8988T (cell line): ENCODE measurements around the gene NUMB.
A peak's percentile ranks its signal among the peaks of the same experiment; 100 is the strongest.

ENCODE experiments used
- DNase-seq: peaks from one replicate; pipeline ENCODE4 v3.0.0; 2011

Gene NUMB

DNA sequence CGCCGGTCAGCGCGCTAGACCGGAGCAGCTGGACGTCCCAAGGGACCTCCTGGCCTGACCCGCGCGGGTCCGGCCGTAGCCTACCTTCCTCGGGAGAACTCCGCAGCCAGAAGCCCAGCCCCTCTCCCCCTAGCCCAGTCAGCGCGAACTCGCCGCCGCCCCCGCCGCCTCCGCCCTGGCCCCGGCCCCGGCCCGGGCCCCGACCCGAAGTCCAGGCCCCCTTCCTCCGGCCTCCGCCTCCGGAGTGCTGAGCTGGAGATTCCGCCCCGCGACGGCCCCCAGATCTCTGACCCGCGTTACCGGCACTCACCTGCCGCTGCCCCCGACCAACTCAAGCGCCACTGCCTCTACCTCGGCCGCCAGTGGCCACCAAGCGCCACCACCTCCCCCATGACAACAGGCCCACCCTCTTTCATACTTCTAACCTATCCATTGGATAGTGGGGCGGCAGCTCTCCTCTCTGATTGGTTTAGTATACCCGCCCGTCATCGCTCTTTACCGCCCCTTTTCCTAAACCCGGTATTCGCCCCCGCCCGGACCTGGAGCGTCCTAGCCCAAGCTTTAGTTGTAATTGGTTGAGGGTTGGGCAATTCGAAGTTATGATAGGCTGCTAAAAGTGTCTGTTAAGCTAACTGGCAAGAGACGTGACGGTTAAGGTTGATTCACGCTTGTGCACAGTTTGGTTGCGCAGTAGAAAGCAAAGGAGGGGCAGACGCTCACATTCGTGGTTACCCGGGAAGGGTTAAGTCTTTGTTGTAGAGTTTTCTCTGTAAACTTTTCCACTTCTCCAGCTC lies at the start of gene NUMB:
Gene NUMB, minus strand, starts transcription at position 364 of the 794 bp plus-strand sequence. CDS start 102,795 bp downstream, outside the sequence.
- DNase-seq, result peak; percentile 86

- no peak for DNase-seq
These were observed 45.3 kb upstream of the NUMB start for GRCh38 chr14:73503648-73504047.

DNA sequence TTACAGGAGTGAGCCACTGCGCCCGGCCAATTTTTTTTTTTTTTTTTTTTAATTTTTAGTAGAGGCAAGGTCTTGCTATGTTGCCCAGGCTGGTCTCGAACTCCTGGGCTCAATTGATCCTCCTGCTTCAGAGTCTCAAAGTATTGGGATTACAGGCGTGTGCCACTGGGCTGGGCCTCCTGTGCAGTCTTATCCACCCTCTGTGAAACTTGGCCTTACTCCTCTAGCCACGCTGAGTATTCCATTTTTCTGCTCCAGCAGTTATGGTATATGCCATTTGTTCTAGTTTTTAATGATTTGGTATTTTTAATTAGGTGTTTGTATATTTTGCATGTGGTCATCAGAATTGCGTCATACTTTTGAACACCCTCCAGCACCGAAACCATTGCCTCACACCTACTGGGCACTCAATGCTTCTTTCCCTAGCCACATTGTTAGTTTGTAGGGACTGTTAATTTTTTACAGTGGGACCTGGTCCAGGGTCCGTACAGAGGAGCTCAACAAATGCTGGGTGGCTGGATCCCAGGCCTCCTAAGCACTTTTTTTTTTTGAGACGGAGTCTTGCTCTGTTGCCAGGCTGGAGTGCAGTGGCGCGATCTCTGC lies 43.8 kb upstream of the NUMB start:
- no peak for DNase-seq

- DNase-seq, result no peak
These were observed 42.0 kb upstream of the NUMB start for GRCh38 chr14:73500360-73500759.

- no peak for DNase-seq
These were observed 36.2 kb upstream of the NUMB start for GRCh38 chr14:73494593-73494992.

GRCh38 chr14:73492670-73493069 lies 34.3 kb upstream of the NUMB start:
- no peak for DNase-seq

- no peak for DNase-seq
These were observed 33.8 kb upstream of the NUMB start for GRCh38 chr14:73492043-73492552.

DNA sequence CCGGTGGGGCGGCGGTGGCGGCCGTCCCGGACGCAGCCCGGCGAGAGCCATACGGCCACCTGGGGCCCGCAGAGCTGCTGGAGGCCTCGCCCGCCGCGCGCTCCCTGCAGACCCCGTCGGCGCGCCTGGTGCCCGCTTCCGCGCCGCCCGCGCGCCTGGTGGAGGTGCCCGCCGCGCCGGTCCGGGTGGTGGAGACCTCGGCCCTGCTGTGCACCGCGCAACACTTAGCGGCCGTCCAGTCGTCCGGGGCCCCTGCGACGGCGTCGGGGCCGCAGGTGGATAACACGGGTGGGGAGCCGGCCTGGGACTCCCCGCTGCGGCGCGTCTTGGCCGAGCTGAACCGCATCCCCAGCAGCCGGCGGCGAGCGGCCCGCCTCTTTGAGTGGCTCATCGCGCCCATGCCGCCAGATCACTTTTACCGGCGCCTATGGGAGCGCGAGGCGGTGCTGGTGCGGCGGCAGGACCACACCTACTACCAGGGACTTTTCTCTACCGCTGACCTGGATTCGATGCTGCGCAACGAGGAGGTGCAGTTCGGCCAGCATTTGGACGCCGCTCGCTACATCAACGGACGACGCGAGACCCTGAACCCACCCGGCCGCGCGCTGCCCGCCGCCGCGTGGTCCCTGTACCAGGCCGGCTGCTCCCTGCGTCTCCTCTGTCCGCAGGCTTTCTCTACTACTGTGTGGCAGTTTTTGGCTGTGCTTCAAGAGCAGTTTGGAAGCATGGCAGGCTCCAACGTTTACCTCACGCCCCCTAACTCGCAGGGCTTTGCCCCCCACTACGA lies 33.1 kb upstream of the NUMB start:
- DNase-seq, result peak; percentile 49

DNA sequence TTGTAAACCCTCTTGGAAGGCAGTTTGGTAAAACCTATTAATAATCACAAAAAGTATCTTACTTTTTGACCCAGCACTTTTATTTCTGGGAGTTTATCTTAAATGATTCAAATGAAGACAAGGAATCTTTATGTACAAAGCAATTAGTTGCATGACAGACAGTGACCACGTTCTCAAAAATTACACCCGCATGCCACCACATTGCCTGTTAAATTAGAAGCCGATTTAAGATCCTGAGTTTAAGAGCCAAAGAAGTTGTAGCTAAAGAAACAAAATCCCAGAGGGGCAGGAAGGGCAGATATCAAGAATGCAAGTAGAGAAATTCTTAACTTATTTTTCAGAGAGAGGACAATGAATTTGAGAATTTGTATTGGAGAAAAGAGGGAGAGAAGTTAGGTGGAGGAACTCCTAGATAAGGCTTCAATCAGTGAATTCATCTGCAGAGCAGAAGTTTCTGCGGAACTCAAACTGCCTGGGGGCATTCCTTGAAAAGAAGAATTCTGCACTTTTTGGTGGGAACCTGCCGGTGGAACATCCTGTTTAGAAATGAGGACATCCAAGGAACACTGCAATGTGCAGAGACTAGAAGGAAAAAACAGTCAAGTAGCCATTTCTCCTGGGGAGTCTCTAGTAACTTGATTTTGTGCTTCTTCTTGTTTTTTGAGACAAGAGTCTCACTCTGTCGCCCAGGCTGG lies 31.3 kb upstream of the NUMB start:
- DNase-seq, result no peak

DNA sequence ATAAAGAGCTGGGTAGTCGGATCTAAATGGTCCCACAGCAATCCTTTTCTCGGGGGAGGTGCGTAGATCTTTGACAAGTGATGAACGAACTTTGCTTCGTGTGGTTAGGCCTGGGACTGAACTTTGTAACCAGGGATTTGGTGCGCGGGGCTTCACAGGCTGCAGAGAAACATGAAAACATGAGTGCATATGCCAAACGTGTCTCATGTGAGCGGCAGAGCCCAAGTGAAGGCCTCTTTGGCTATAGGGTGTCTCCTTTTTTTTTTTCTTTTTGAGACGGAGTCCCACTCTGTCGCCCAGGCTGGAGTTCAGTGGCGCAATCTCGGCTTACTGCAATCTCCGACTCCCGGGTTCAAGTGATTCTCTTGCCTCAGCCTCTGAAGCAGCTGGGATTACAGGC lies 20.3 kb upstream of the NUMB start:
- no peak for DNase-seq

DNA sequence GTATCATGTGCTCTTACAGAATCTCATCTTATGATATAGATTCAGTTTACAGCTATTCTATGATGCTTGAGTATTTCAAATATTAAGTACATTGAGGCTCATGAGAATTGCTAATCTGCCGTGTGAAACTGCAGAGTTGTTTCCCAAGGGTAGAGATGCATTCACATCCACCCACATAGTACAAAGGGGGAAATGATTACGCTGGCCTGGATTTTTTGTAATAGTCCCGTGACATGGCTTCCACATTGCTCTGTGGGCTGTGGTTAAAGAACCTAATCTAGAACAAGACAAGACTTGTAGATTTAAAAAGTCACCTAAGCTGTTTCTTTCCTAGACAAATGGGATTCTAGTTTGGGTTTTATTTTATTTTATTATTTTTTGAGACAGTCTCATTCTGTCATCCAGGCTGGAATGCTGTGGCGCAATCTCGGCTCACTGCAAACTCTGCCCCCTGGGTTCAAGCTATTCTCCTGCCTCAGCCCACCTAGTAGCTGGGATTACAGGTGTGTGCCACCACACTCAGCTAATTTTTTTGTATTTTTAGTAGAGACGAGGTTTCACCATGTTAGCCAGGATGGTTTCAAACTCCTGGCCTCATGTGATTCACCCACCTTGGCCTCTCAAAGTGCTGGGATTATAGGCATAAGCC lies 19.4 kb upstream of the NUMB start:
- no peak for DNase-seq

DNA sequence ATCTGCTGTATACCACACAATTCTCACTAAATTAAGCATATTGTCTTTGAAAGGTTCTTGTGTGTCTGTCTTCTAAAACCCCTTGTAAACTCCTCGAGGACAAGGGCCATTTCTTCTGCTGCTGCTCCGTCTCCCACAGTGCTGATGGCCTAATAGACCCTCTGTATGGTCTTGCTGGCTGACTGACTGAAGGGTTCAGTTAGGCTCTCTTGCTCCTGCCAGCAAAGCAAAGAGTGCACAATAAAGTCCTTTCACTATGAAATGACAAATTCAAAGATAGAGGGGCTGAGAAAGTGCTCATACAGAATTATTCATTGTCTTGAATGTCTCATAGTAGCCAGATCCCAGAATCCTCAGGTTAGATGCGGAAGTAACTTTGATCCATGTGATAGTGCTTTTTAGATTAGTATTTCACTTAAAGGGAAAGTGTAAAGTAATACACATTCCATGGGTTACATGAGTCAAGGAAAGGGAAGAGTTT lies 18.1 kb upstream of the NUMB start:
- no peak for DNase-seq

DNA sequence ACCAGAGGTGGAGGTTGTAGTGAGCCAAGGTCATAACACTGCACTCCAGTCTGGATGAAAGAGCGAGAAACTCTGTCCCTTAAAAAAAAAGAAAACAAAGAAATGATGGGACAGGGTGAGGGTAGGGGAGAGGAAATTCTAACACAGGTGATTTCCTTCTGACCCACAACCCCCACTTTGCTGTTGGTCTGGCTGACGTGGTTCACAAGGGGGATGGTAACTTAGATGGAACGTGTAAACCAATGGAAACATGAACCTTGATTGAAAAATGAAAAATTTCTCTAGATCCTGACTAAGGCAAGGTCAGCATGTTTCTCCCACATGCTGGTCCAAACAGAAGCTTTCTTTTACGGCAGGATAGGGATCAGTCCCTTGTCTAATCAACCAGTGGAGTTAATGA lies 16.6 kb upstream of the NUMB start:
- no peak for DNase-seq

GRCh38 chr14:73472185-73473114 lies 14.1 kb upstream of the NUMB start:
- no peak for DNase-seq

DNA sequence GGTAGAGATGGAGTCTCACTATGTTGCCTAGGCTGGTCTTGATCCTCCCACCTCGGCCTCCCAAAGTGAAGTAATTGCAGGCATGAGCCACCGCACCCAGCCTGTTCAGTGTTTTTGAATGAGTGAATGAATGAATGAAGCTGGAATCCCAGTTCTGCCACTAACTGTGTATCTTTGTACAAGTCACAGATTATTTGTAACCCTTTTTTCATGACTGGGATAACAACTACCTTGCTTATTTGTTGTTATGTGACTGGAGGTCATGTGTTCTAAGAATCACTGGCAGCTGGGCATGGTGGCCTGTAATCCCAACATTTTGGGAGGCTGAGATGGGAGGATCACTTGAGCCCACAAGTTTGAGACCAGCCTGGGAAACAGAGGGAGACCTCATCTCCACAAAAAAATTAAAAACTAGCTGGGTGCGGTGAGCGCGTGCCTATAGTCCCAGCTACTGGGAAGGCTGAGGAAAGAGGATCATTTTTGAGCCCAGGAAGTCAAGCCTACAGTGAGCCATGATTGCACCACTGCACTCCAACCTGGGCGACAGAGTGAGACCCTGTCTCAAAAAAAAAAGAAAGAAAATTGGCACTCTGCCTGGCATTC lies 13.3 kb upstream of the NUMB start:
- DNase-seq, result no peak

DNA sequence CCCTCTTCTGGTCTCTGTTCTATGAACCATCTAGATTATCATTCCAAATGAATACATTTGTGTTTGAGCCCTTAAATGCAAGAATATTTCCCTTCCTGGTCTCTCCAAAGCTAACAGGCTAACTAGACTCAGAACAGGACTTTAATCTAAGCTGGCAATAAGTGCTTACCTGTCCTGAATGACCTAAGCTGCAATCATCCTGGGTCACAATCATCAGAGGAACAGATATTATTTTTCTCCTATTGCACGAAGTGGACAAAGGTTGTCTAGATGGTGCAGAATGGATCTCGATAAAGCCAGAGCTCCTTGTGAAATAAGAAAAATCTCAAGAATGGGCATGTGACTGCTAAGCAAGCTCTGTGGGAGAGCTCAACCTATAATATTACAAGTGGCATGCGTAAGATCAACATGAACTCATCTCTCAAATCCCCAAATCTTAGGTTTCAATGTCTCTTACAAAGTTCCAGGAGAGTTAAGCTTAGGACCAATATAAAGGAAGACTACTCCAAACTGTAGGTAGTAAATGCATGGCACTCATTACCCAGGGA lies 10.6 kb upstream of the NUMB start:
- no peak for DNase-seq

GRCh38 chr14:73467800-73468199 lies 9.5 kb upstream of the NUMB start:
- DNase-seq, result no peak

- no peak for DNase-seq
These were observed 9.0 kb upstream of the NUMB start for GRCh38 chr14:73467377-73467776.

DNA sequence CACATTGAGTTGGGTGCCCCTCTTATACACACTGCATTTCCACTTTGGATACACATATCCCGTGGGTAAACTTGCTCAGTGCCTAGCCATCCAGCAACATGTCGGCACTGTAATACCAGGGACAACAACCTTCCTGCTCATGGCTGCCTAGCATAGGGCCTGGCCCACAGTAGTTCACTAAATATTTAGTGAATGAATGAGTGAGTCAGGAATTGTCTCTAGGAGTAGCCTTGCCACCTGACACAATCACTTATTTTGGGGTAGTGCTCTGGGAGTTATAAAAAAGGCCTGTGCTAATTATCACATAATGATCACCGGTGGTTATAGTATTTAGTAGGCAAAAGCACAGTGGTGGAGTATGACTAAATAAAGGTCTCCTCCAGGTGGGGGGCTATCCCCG lies 8.5 kb upstream of the NUMB start:
- DNase-seq, result no peak

GRCh38 chr14:73465823-73466532 lies 7.6 kb upstream of the NUMB start:
- DNase-seq, result no peak
